Mucosa of gallbladder (tissue), 1 donor: ENCODE data around the gene BRMS1L. TPM values are rescaled to one million over a fixed set of nuclear protein-coding genes. Genes with fewer than 3 reads are reported as not detected.
"Not testable (repeated sequence)": the region's sequence is repeated elsewhere in the genome, so short reads cannot be mapped to it uniquely, and the experiment has no call there.

Experiments
- DNase-seq: peaks from one replicate; pipeline ENCODE4 v3.0.0-alpha.2; 2020; ENCODE audit warnings: low spot score
- total RNA-seq: library from RNA; stranded (reverse); gene quantifications from one replicate; pipeline ENCODE4 v1.2.1, GENCODE V29; 2021
- donor health status: DM: no; HTN: no; CAD: no.

BRMS1L gene
- total RNA-seq = 6.1 TPM

GRCh38 chr14:35826218-35826951 lies at the start of gene BRMS1L:
Gene BRMS1L (plus strand): TSS chr14:35826338. CDS start chr14:35826517, 179 bp downstream.
- DNase-seq = peak; percentile 98

GRCh38 chr14:35776823-35777222 lies 49.3 kb upstream of the BRMS1L start:
- no peak for DNase-seq

GRCh38 chr14:35777550-35777949 lies 48.6 kb upstream of the BRMS1L start:
- not testable (repeated sequence) for DNase-seq

GRCh38 chr14:35779368-35779767 lies 46.8 kb upstream of the BRMS1L start:
- no peak for DNase-seq

- DNase-seq = no peak
Observed at GRCh38 chr14:35783699-35784098, 42.4 kb upstream of the BRMS1L start.

- DNase-seq = no peak
Observed at GRCh38 chr14:35786856-35787255, 39.3 kb upstream of the BRMS1L start.

GRCh38 chr14:35789651-35790050 lies 36.5 kb upstream of the BRMS1L start:
- no peak for DNase-seq

GRCh38 chr14:35797796-35798195 lies 28.3 kb upstream of the BRMS1L start:
- no peak for DNase-seq

- DNase-seq = no peak
Observed at GRCh38 chr14:35806006-35806907, 19.9 kb upstream of the BRMS1L start.

- DNase-seq = no peak
Observed at GRCh38 chr14:35807131-35807961, 18.8 kb upstream of the BRMS1L start.

- no peak for DNase-seq
Observed at GRCh38 chr14:35808076-35808637, 18.0 kb upstream of the BRMS1L start.

- peak; percentile 96 for DNase-seq
Observed at GRCh38 chr14:35808638-35809563, 17.2 kb upstream of the BRMS1L start, which contains the start of gene RALGAPA1. Gene RALGAPA1 (minus strand): TSS chr14:35809295. CDS start chr14:35808835, 460 bp downstream.

- no peak for DNase-seq
Observed at GRCh38 chr14:35809597-35809996, 16.5 kb upstream of the BRMS1L start.

- DNase-seq = no peak
Observed at GRCh38 chr14:35810963-35811362, 15.2 kb upstream of the BRMS1L start.

GRCh38 chr14:35814371-35815005 lies 11.7 kb upstream of the BRMS1L start:
- DNase-seq = peak; percentile 67

- peak; percentile 36 for DNase-seq
Observed at GRCh38 chr14:35818346-35819115, 7.6 kb upstream of the BRMS1L start.

GRCh38 chr14:35819591-35820540 lies 6.3 kb upstream of the BRMS1L start:
- no peak for DNase-seq
